Activated T-cell treated with anti-CD3 and anti-CD28 coated beads for 1 hour (primary cell): ENCODE measurements around the gene POLG2.
"Not testable (repeated sequence)": the region's sequence is repeated elsewhere in the genome, so short reads cannot be mapped to it uniquely, and the experiment has no call there.

Experiments used
- DNase-seq: peaks from one replicate; pipeline ENCODE4 v3.0.0-alpha.2; 2020; ENCODE audit warnings: low read depth

The POLG2 gene

GRCh38 chr17:64484380-64484779 lies 12.5 kb downstream of the POLG2 start:
- DNase-seq, result no peak

- DNase-seq, result no peak
Observed at GRCh38 chr17:64480951-64481350, 15.9 kb downstream of the POLG2 start.

GRCh38 chr17:64477849-64478248 lies 19.0 kb downstream of the POLG2 start:
- DNase-seq, result no peak

- no peak for DNase-seq
Observed at GRCh38 chr17:64472564-64472963, 24.3 kb downstream of the POLG2 start.

- DNase-seq, result no peak
Observed at GRCh38 chr17:64471440-64471839, 25.4 kb downstream of the POLG2 start.

- DNase-seq, result no peak
Observed at GRCh38 chr17:64470625-64471024, 26.2 kb downstream of the POLG2 start.

GRCh38 chr17:64466834-64467233 lies 30.0 kb downstream of the POLG2 start:
- not testable (repeated sequence) for DNase-seq

GRCh38 chr17:64466019-64466735 lies 30.7 kb downstream of the POLG2 start:
- no peak for DNase-seq

- no peak for DNase-seq
Observed at GRCh38 chr17:64461788-64462187, 35.1 kb downstream of the POLG2 start.

- DNase-seq, result no peak
Observed at GRCh38 chr17:64460955-64461354, 35.9 kb downstream of the POLG2 start.

GRCh38 chr17:64459818-64460217 lies 37.0 kb downstream of the POLG2 start:
- not testable (repeated sequence) for DNase-seq

- DNase-seq, result no peak
Observed at GRCh38 chr17:64459284-64459747, 37.5 kb downstream of the POLG2 start.

GRCh38 chr17:64458756-64459155 lies 38.1 kb downstream of the POLG2 start:
- no peak for DNase-seq

- no peak for DNase-seq
Observed at GRCh38 chr17:64457156-64457555, 39.7 kb downstream of the POLG2 start.

- DNase-seq, result no peak
Observed at GRCh38 chr17:64455993-64456885, 40.6 kb downstream of the POLG2 start.

GRCh38 chr17:64449545-64449944 lies 47.3 kb downstream of the POLG2 start:
- no peak for DNase-seq

- no peak for DNase-seq
Observed at GRCh38 chr17:64448665-64449512, 48.0 kb downstream of the POLG2 start, which contains the start of gene MILR1. MILR1 (plus strand) TSS chr17:64449115; CDS start chr17:64449169, 54 bp downstream.

- no peak for DNase-seq
Observed at GRCh38 chr17:64447526-64447925, 49.3 kb downstream of the POLG2 start.

GRCh38 chr17:64443086-64443760 lies 53.6 kb downstream of the POLG2 start:
- DNase-seq, result no peak

- no peak for DNase-seq
Observed at GRCh38 chr17:64442541-64442971, 54.3 kb downstream of the POLG2 start.

- DNase-seq, result no peak
Observed at GRCh38 chr17:64441772-64442540, 54.9 kb downstream of the POLG2 start.
